ENCODE measurements around the gene PLEKHG4B. TPM values are rescaled to one million over a fixed set of nuclear protein-coding genes. Genes with fewer than 3 reads are reported as not detected.
"Not testable (repeated sequence)": the region's sequence is repeated elsewhere in the genome, so short reads cannot be mapped to it uniquely, and the experiment has no call there.

The PLEKHG4B gene
- polyA plus RNA-seq, 4 donors: 8.2 to 17.1 (median 9.5) TPM

DNA sequence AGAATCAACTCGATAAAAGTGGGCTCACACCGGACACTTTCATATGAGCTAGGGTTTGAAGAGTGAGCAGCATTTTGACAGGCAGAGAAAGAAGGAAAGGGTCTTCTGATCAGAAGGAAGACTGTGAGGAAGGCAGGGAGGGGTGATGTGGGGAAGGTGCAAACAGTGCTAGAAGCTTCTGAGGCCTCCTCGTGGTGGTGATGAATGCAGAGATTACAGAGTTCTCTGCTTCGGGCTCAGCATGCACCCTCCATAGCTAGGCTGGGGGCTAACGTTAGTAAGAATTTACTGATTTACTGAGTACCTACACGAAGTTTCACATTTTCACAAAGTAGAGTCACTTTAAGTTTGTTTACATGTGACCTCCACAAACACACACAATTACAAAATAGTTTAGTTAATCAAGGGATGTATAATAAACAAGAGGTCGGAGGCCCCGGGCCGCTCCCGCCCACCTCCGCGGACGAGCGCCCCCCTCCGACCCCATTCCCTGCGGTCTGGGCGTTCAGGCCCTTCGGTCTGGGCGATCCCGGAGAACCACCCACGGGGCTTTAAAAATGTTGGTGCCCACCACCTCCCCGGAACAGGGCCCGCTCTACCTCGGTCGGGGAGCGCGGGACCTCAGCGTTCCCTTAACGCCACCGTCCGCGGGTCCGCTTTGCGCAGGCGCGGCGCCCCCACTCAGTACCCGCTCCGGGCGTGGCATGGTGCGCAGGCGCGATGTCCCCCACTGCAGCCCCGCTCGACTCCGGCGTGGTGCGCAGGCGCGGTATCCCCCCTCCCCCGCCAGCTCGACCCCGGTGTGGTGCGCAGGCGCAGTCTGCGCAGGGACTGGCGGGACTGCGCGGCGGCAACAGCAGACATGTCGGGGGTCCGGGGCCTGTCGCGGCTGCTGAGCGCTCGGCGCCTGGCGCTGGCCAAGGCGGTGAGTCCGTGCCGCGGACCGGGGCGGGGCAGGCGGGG lies 125.8 kb downstream of the PLEKHG4B start, which contains the start of the genes CCDC127 and SDHA:
CCDC127 (minus strand) TSS at position 660 of the 963 bp plus-strand sequence. CDS start 1,304 bp downstream, outside the sequence.
SDHA (plus strand) TSS at position 827 of the 963 bp plus-strand sequence; CDS start at position 863, 36 bp downstream.
- DNase-seq (ENCODE audit: low read depth in 4 of 4, low spot score in 3 of 4): peak; percentile 87 to 93 (median 90)

DNA sequence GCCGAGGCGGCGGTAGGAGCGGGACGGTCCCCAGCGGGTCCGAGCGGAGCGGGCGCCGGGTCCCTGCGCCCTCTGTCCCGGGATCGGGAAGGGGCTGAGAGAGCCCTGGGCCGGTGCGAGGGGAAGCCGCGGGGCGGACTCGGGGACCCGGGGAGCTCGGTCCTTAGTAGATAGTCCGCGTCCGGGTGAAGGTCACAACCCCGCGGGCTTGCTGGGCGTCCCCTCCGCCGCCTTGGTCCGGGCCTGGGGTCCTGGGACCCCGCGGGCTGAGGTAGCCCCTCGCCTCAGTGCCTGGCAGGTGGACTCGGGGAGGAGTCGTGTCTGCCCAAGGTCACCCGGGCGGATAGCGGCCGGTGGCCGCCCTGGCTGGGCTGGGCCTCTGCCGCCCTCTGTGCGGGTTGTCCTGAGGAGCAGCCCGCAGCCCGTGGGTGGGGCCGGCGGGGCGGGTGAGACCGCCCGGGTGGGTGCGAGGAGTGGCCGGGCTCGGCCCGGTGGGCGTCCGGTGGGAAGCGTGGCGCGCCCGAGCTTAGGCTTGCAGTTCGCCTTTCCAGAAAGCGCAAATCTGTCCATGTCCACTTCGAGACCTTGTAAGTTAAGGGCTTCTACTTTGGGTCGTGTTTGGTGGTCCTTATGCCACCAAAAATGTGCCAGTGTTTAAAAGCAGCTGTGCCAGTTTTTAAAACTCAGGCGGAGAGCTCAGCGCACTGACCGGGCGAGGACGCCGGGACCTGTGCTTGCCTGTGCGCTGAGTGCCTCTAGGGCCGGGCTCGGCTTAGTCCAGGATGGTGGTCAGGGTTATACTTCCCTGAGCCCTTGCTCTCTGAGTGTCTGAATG lies 126.7 kb downstream of the PLEKHG4B start:
- DNase-seq (ENCODE audit: low read depth in 4 of 4, low spot score in 3 of 4): no peak

DNA sequence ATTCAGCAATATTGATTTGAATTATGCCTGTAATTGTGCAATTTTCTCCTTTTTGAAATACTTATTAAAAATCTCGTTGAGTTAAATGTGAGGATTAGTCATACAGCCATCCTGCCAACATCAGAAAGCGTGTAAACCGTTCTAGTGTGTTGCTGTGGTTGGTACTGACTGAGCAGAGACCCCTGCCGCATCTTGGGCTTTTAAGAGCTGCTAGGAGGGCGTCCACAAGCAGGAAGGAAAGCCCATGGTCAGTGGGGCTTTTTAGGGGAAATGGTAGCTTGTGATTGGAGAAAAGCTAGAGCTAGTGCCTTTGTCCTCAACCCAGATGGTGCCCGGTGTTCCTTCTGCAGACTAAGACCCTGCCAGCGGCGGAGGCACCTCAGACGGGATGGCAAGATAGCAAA lies 127.5 kb downstream of the PLEKHG4B start:
- DNase-seq (ENCODE audit: low read depth in 4 of 4, low spot score in 3 of 4): no peak

DNA sequence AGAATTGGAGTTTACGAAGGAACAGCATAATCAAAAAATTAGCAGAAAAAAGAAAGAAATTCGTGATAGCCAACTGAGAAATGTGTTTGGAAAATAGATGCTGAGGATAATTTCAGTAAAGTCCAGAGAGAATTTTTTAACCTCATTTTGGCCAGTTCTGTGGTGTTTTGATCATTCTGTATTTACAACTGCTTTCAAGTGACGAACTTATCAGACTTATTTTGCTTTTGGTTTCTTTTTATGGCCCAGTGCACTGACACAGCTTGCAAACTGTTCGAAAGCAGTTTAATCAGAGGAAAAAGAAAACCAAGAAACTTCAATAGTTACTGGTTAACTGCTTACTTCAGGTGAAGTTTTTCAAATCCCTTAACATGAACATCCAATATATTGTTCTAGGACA lies 128.0 kb downstream of the PLEKHG4B start:
- DNase-seq (ENCODE audit: low read depth in 4 of 4, low spot score in 3 of 4): no peak

DNA sequence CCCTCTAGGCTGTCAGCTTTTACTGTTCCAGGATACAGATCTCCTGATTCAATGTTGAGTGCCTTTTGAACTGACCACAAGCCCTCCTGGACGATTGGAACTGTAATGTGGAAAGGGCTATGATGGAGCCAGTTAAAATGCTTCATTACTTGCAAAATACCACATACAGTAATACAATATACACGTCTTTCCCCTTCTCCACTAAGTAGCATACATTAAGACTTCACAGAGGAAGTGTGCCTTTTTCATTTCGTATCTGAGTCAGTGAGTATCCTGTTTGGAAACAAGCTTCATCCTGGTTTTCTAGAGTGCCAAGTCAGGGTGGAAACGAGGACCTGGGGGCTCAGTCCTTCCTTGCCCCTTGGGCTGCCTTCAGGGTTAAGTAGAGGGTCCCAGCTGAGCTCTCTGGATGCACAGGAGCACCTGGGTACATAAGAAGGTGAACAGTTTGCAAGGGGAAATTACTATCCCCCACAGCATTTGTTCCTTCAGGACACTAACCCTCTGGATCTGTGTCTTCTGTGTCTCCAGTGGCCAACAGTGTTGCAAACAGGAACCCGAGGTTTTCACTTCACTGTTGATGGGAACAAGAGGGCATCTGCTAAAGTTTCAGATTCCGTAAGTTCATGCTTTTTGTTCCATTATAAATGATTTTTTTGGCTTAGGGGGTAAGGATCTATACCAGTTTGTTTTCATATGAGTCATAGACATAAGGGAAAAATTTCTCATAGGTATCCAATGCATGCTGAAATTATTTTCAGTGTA lies 131.2 kb downstream of the PLEKHG4B start:
- DNase-seq (ENCODE audit: low read depth in 4 of 4, low spot score in 3 of 4): not testable (repeated sequence)

DNA sequence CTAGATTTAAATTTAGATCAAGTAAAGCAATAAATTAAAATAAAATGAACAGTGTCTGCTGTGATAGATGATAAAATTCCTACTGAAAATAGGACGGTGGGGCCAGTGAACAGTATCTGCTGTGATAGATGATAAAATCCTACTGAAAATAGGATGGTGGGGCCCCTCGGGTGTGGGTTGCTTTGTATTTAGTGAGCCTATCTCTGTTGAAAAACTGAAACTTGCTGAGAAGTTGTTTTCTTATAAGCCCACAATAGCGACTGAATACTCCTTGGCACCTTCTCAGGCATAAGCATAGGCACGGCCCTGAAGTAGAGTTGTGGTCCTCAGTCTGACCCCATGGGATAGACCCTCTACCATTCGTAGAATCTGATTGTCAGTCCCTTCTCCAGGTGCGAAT lies 131.8 kb downstream of the PLEKHG4B start:
- no peak for DNase-seq (ENCODE audit: low read depth in 4 of 4, low spot score in 3 of 4)

DNA sequence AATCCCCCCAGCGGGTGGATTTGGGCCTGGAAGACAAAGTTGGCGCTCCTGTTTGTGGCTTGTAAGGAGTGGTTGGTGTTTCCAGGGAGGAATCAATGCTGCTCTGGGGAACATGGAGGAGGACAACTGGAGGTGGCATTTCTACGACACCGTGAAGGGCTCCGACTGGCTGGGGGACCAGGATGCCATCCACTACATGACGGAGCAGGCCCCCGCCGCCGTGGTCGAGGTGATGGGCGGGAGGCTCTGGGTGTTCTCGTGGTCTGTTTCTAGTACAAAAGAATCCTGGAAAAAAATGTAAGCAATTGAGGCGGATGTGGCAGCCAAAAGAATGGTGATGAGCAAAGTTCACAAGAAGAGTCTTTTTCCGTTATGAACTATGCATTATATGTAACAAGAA lies 133.4 kb downstream of the PLEKHG4B start:
- no peak for DNase-seq (ENCODE audit: low read depth in 4 of 4, low spot score in 3 of 4)

DNA sequence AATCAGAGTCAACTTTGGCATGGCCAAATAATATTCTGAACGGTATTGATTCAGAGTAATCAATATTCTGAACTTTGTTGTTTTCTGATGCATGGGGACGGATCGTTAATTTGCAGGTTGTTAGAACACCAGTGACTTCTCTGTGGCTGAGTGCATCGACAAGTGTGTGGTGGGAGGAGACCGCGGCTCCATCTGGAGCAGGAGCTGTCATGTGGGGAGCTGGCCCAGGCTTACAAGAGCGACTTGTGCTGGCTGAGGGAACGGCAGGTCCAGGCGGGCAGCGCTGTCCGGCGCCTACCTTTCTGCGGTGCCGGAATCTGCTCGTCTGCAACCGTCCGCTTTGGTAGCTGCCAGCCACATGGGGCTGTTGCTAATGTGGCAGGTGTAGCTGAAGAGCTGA lies 135.4 kb downstream of the PLEKHG4B start:
- DNase-seq (ENCODE audit: low read depth in 4 of 4, low spot score in 3 of 4): not testable (repeated sequence)

DNA sequence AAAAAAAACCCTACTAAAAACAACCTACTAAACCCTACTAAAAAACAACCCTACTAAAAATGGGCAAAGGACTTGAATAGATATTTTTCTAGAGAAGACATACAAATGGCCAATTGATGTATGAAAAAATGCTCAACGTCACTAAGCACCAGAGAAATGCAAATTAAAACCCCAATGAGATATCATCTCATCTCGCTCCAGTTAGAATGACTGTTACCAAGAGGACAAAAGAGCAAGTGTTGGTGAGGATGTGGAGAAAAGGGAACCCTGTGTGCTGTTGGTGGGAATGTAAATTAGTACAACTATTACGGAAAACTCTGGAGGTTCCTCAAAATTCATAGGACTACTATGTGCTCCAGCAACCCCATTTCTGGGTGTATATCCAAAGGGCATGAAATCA lies 136.9 kb downstream of the PLEKHG4B start:
- DNase-seq (ENCODE audit: low read depth in 4 of 4, low spot score in 3 of 4): no peak

DNA sequence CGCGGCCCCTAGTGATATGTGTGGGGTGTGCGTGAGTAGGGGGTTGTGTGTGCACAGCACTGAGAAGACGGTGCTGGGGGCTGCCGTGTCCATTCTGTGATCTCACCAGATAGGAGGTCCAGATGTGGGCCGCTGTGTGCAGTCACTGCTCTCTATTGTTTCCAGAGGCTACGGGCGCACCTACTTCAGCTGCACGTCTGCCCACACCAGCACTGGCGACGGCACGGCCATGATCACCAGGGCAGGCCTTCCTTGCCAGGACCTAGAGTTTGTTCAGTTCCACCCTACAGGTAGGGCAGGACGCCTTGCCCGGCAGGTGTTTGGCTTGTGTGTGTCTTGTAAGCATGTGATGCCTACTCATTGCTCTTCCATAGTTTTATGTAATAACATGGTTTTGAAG lies 138.7 kb downstream of the PLEKHG4B start:
- no peak for DNase-seq (ENCODE audit: low read depth in 4 of 4, low spot score in 3 of 4)

DNA sequence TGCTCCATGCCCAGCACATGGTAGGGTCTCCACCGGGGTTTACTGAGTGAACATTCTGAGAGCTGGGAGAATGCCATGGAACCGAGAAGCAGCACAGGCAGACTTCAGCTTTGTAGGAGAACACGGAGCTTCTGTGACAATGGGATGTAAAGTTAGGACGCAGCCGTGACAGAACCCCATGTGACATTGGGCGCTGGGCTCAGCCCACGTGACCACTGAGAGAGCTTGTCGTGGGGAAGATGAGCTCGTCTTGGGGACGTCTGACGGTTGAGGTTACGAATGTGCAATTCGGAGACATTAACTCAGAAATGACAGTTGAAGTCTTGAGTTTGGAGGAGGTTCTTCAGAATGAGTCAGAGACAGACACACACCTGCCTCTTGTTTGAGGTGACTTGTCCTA lies 139.7 kb downstream of the PLEKHG4B start:
- DNase-seq (ENCODE audit: low read depth in 4 of 4, low spot score in 3 of 4): no peak

DNA sequence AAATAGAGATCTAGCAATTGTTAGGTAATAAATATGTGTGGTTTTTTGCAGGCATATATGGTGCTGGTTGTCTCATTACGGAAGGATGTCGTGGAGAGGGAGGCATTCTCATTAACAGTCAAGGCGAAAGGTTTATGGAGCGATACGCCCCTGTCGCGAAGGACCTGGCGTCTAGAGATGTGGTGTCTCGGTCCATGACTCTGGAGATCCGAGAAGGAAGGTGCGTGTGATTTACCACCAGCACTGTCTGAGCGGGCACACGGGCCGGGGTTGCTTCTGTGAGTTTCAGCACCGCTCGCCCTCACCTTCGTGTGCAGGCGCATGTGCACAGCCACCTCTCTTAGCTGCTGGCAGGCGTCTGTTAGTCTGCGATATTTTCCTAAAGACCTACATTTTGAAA lies 141.5 kb downstream of the PLEKHG4B start:
- not testable (repeated sequence) for DNase-seq (ENCODE audit: low read depth in 4 of 4, low spot score in 3 of 4)

DNA sequence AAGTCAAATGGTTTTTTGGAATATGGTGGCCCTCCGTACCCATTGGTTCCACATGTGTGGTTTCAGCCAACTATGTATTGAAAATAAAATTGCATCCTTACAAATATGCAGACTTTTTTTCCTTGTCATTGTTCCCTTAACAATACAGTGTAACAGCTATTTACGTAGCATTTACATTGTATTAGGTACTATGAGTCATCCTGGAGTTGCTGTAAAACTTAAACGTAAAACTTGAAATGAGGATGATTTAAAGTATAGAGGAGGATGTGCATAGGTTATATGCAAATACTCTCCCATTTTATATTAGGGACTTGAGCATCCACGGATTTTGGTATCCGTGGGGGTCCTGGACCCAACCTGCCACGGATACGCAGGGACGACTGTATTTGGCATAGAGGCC lies 142.5 kb downstream of the PLEKHG4B start:
- DNase-seq (ENCODE audit: low read depth in 4 of 4, low spot score in 3 of 4): no peak

DNA sequence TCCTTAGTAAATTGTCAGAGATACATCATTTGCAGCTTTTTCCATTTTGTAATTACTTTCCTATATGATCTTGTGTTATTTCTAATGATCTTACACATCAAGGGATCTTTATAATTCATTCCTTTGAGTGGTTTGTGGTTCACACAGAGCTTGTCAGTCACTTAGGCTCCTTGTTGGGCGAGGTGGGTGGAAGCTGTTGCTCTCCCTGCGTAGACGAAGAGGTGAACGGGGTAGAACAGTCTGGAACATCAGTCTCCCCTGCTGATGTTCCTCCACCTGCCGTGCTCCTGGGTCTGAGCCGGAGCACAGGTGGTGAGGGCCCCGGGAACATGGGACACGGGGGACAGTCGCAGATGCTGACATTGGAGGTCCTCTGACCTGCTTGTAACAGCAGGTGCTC lies 143.6 kb downstream of the PLEKHG4B start:
- DNase-seq (ENCODE audit: low read depth in 4 of 4, low spot score in 3 of 4): not testable (repeated sequence)

DNA sequence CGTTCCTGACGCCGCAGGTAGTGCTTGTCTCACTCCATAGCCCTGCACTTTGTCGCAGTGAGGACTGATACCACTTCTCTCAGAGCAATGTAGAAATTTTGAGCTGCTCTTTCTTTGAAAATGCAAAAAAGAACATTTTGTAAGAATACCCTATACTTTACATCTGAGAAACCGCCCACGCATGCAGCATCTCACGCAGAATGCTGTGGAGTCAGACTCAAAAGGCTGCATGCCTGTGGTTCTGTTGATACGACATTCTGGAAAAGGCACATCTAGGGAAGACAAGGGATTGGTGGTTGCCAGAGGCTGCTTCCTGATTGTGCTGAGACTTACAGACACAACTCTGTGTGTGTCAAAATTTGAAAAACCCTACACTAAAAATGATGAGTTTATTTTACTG lies 146.0 kb downstream of the PLEKHG4B start:
- not testable (repeated sequence) for DNase-seq (ENCODE audit: low read depth in 4 of 4, low spot score in 3 of 4)

Other genes with a start within 250 kb of the PLEKHG4B start
- gene LRRC14B, start 99.3 kb downstream of the PLEKHG4B start, polyA plus RNA-seq (ENCODE audit: insufficient read length in 4 of 4): not detected
- gene CCDC127, start 126.0 kb downstream of the PLEKHG4B start, polyA plus RNA-seq (ENCODE audit: insufficient read length in 4 of 4): 10 to 100 TPM; 12.1 to 17.4 (median 14.0) TPM
- 100 to 1,000 TPM in 3 of 4 donors, 10 to 100 TPM in 1; 75.7 to 151 (median 136) TPM for gene SDHA, start 126.2 kb downstream of the PLEKHG4B start, polyA plus RNA-seq (ENCODE audit: insufficient read length in 4 of 4)
- gene PDCD6, start 179.5 kb downstream of the PLEKHG4B start, polyA plus RNA-seq (ENCODE audit: insufficient read length in 4 of 4): 100 to 1,000 TPM; 118 to 148 (median 128) TPM
- gene AHRR, start 229.5 kb downstream of the PLEKHG4B start, polyA plus RNA-seq (ENCODE audit: insufficient read length in 4 of 4): 1 to 10 TPM; 2.5 to 3.5 (median 3.0) TPM

Data from left renal pelvis (tissue), 4 donors.